Heart left ventricle (tissue), 16 donors: ENCODE measurements around the gene ZNF605. TPM values are rescaled to one million over a fixed set of nuclear protein-coding genes. Genes with fewer than 3 reads are reported as not detected.
"Not testable (repeated sequence)": the region's sequence is repeated elsewhere in the genome, so short reads cannot be mapped to it uniquely, and the experiment has no call there.

Source experiments
- ATAC-seq, 4 donors: fragments of 200-7000 bp; cut with Tn5 transposase; one replicate each; pipeline ENCODE4 v1.9.1; 2020 to 2022; ENCODE audit warnings: moderate library complexity in 4 of 4, mild to moderate bottlenecking in 3 of 4, moderate number of reproducible peaks in 1 of 4
- DNase-seq, 5 donors: peaks; one replicate each; pipeline ENCODE4 v3.0.0-alpha.2; 2020
- H3K27ac ChIP-seq, 12 donors: fragments of 200-600 bp; sonication (generic) in 4 of 12; one replicate each; pipeline versions ENCODE4 v1.5.0 to v1.8.0; 2016 to 2022; ENCODE audit warnings: mild to moderate bottlenecking in 2 of 12
- H3K27me3 ChIP-seq, 9 donors: fragments of 200-600 bp; sonication (generic) in 2 of 9; one replicate each; pipeline versions ENCODE4 v1.5.1 to v1.8.0; 2016 to 2022; ENCODE audit warnings: mild to moderate bottlenecking in 3 of 9
- H3K36me3 ChIP-seq, 9 donors: fragments of 200-600 bp; sonication (generic) in 2 of 9; one replicate each; pipeline versions ENCODE4 v1.5.0 to v1.8.0; 2018 to 2022; ENCODE audit warnings: mild to moderate bottlenecking in 2 of 9
- H3K4me1 ChIP-seq, 12 donors: fragments of 200-600 bp; sonication (generic) in 4 of 12; one replicate each; pipeline versions ENCODE4 v1.5.0 to v1.8.0; 2016 to 2022; ENCODE audit warnings: mild to moderate bottlenecking in 3 of 12
- H3K4me3 ChIP-seq, 12 donors: fragments of 200-600 bp; sonication (generic) in 4 of 12; one replicate each; pipeline versions ENCODE4 v1.5.0 to v1.8.0; 2017 to 2022; ENCODE audit warnings: mild to moderate bottlenecking in 9 of 12, moderate library complexity in 4 of 12
- H3K9me3 ChIP-seq, 12 donors: fragments of 200-600 bp; sonication (generic) in 4 of 12; one replicate each; pipeline versions ENCODE4 v1.5.0 to v1.8.0; 2016 to 2022; ENCODE audit warnings: mild to moderate bottlenecking in 1 of 12
- CTCF ChIP-seq, 12 donors: fragments of 200-600 bp; sonication (generic) in 4 of 12; IDR thresholded peaks; one replicate each; pipeline versions ENCODE4 v1.5.0 to v1.8.0; 2018 to 2022; ENCODE audit warnings: antibody characterized with exemption in 12 of 12, mild to moderate bottlenecking in 5 of 12
- POLR2A ChIP-seq, 2 donors: fragments of 450-650 bp; IDR thresholded peaks; one replicate each; pipeline ENCODE4 v1.6.1; 2017; ENCODE audit warnings: antibody characterized with exemption in 2 of 2, mild to moderate bottlenecking in 2 of 2, moderate library complexity in 2 of 2
- WGBS, 4 donors: extraction: QIAGEN DNeasy Blood & Tissue Kit in 2 of 4; methylation state at CpG; one replicate each; pipeline versions ENCODE4 v1.1.5 to v1.1.7; 2013 to 2018; 5-methylcytosine and 5-hydroxymethylcytosine counted together
- intact Hi-C, 10 donors: fragments of 100-400 bp; cut with DNase I; formaldehyde crosslinking; loops; one replicate each; pipeline versions ENCODE4 v1.11.1 to v1.14.2; 2022
- polyA plus RNA-seq, 2 donors: library from polyadenylated mRNA; stranded (reverse); fragments of 200-250 nt; gene quantifications; one replicate each; pipeline ENCODE4 v1.2.3, GENCODE V29; 2013
- total RNA-seq, 9 donors: library from RNA; depleted of rRNA in 2 of 9; stranded (reverse); fragments of >200 nt in 2 of 9; fragmentation: NEBNext Ultra II Directional in 3 of 9; extraction: Animal tissue kit (Norgen Biotek cat#: 25700) in 3 of 9; gene quantifications; one replicate each; pipeline versions ENCODE4 v1.1.0 to v1.2.4, GENCODE V29; 2016 to 2023
- donor health status: ischemic (EF 13 %, LVEDD 7.1; RV severe dilation, severe dysfunction).
- donor health status: healthy with polysubstance abuse.
- donor health status: DM: no; HTN: yes; CAD: no.
- donor health status: DM: no; HTN: no; CAD: no.
- donor health status: ischemic (EF 25% LVEDD 6.9; RV normal size, moderate dysfunction).
- donor health status: ischemic (EF 25% LVEDD 5.7; RV mildly dilated, moderate dysfunction).
- donor health status: healthy.
- donor health status: DM: yes; HTN: yes; CAD: no.
- donor health status: ischemic (EF 35%, LVEDD 5.7; RV mildly dilated, moderate dysfunction).
- donor health status: nonischemic (EF 11% LVEDD 7.7; RV severe dilation, severe dysfunction).
- donor health status: DM: yes; HTN: yes; CAD: no.
- donor health status: PGD.
- donor health status: ischemic (EF 29% LVEDD 5.4; RV normal size, mild dysfunction).
- donor health status: nonischemic (EF 23%, LVEDD 6.1; RV moderate dilation, normal function).

Gene ZNF605
- total and polyA plus RNA-seq, 11 donors = 3.4 to 14.2 (median 10.2) TPM

GRCh38 chr12:132937476-132937875 is 18.6 kb downstream of the ZNF605 start:
- WGBS, 4 donors = 90 to 99% (median 93%) methylated on average over 2 of the region's 2 CpGs
- intact Hi-C loops = no loop called here
- DNase-seq (no peak), ATAC-seq (no peak)
- TF ChIP-seq POLR2A (IDR thresholded peaks at IDR 0.05) (no peak), CTCF (IDR thresholded peaks at IDR 0.05) (no peak)
- Histone ChIP-seq H3K4me3 (no peak overlapping the region), H3K27me3 (no peaks in the 10 kb centered on the region), H3K36me3 (peaks cover 0 to 54% (median 19%) of the 10 kb centered on the region in 9 donors), H3K27ac (no peak overlapping the region), H3K9me3 (peaks cover 0 to 90% (median 48%) of the 10 kb centered on the region in 12 donors), H3K4me1 (no peaks in the 10 kb centered on the region)

GRCh38 chr12:132936921-132937320 is 19.2 kb downstream of the ZNF605 start:
- intact Hi-C loops, DNase-seq, H3K27ac ChIP-seq, ATAC-seq, H3K4me1 ChIP-seq, H3K27me3 ChIP-seq, H3K4me3 ChIP-seq: not testable (repeated sequence)
- 94 to 98% (median 98%) methylated on average over 8 of the region's 8 CpGs for WGBS, 4 donors
- Histone ChIP-seq H3K36me3 (peaks cover 0 to 54% (median 19%) of the 10 kb centered on the region in 9 donors), H3K9me3 (peaks cover 0 to 90% (median 51%) of the 10 kb centered on the region in 12 donors)

DNA sequence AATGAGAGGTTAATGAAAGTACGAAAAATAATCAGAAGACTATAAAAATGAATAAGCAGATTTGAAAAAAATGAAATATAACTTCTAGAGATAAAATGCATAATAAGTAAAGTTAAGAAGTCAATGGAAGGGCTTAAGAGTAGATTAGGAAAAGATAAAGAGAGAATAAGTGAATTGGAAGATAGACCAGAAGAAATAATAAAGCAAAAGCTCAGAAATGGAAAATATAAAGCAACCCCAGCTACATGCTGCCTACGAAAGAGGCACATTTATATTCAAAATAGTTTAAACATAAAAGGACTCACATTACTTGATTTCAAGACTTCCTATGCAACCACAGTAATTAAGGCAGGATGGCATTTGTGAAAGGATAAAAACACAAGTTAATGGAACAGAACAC is 19.9 kb downstream of the ZNF605 start:
- DNase-seq (no peak), ATAC-seq (no peak)
- WGBS, 4 donors = 93 to 98% (median 97%) methylated on average over 2 of the region's 2 CpGs
- intact Hi-C loops = no loop called here
- H3K27ac ChIP-seq = no peak overlapping the region
- no peaks in the 10 kb centered on the region for H3K27me3 ChIP-seq
- H3K36me3 ChIP-seq = peaks cover 3 to 54% (median 21%) of the 10 kb centered on the region in 9 donors
- no peak overlapping the region for H3K4me3 ChIP-seq
- H3K9me3 ChIP-seq = peaks cover 0 to 90% (median 55%) of the 10 kb centered on the region in 12 donors
- no peaks in the 10 kb centered on the region for H3K4me1 ChIP-seq
- TF ChIP-seq CTCF (IDR thresholded peaks at IDR 0.05) (no peak), POLR2A (IDR thresholded peaks at IDR 0.05) (no peak)

DNA sequence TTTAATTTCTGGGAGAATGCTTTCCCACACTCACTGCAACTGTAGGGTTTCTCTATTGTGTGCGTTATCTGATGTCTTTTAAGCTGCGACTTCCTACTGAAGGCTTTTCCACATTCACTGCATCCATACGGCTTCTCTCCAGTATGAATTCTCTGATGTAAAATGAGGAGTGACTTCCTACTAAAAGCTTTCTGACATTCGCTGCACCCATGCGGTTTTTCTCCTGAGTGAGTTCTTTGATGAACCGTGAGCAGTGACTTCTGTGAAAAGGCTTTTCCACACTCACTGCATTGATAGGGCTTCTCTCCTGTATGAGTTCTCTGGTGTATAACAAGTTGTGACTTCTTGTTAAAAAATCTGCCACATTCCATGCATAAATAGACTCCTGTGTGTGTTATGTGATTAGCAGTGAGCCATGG is 29.7 kb downstream of the ZNF605 start:
- intact Hi-C loops = no loop called here
- ATAC-seq (no peak), DNase-seq (no peak)
- WGBS, 4 donors = 97 to 99% (median 98%) methylated on average over 6 of the region's 6 CpGs
- no peak overlapping the region for H3K4me3 ChIP-seq
- no peaks in the 10 kb centered on the region for H3K27me3 ChIP-seq
- H3K27ac ChIP-seq = no peak overlapping the region
- H3K4me1 ChIP-seq = no peaks in the 10 kb centered on the region
- H3K9me3 ChIP-seq = peaks cover 7 to 100% (median 100%) of the 10 kb centered on the region in 12 donors
- H3K36me3 ChIP-seq = peaks cover 5 to 98% (median 31%) of the 10 kb centered on the region in 9 donors
- TF ChIP-seq CTCF (IDR thresholded peaks at IDR 0.05) (no peak), POLR2A (IDR thresholded peaks at IDR 0.05) (no peak)
